Jurkat, Clone E6-1 (cell line): ENCODE data around the gene NKAIN4.

ENCODE experiments used
- DNase-seq: peaks from one replicate; pipeline ENCODE4 v3.0.0-alpha.2; 2011; ENCODE audit warnings: low read depth, low spot score
- H3K4me3 ChIP-seq: 2 replicates; pipeline ENCODE4 v1.5.1; 2011; ENCODE audit warnings: mild to moderate bottlenecking, low read length, control low read depth, moderate library complexity

NKAIN4 gene

DNA sequence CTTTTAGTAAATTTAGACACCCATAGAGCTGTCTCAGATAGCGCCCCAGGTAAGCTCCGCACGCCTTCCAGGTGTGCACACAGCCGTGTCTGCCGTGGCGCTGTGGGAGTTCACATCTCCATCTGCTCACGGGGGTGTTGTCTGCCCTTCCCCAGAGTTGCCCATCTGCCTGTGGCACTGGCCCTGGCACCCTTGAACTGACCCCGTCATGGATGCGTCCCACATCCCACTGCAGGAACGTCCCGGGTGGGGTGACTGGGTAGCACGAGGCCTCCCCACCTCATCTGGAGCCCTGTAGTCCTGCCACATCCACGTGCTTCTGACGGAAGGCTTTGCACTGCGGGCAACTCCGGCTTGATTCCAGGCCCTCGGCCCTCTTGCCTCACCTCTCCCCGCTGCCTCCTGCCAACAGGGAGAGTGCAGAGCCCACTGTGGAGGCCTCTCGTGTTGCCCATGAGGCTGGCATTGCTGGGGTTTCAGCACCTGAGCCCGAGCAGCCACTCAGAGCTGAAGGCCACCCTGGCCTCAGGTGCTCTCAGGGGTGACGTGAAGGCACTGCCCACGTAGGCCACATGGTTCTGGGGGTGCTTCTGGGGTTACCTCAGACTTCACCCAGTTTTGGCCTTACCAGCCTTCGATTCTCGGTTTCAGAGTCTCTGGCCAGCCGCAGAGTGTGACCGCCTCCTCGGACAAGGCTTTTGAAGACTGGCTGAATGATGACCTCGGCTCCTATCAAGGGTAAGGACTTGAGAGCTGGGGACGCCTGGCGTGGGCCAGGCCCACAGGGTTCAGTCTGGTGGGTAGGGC is 23.4 kb upstream of the NKAIN4 start:
- DNase-seq = no peak
- no peak overlapping the region for H3K4me3 ChIP-seq

DNA sequence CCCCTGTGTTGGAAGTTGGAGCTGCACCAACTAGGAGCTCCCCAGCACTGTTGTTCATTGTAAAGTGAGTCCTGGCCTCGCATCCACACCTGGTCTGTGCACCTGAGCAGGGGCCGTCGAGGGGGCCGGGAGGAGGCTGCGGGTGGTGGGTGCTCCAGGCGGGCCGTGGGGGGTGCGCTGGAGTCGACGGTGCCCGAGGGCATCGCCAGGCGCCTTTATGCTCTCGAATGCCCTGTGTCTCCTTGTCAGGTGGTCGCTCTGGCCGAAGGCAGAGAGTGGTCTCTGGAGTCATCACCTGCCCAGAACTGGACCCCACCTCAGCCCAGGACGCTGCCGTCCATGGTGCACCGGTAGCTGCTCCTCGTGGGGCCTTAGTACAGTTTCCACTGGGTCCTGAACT is 22.7 kb upstream of the NKAIN4 start:
- DNase-seq = no peak
- no peak overlapping the region for H3K4me3 ChIP-seq

DNA sequence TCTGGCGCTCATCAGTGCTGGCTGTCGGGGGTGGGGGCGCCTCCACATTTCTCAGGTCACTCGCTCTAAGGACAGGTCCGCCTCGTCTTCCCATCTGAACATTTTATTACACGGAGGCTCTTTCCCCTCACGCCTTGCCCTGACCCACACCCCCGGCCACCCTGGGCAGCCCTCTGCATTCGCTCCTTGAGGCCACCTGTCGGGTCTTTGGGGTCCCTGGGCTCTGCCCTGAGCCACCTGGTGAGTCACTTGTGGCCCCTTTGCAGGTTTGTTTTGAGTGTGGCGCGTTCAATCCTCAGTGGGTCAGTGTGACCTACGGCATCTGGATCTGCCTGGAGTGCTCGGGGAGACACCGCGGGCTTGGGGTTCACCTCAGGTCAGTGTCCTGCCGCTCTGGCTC is 21.6 kb upstream of the NKAIN4 start:
- H3K4me3 ChIP-seq = no peak overlapping the region
- DNase-seq = no peak

DNA sequence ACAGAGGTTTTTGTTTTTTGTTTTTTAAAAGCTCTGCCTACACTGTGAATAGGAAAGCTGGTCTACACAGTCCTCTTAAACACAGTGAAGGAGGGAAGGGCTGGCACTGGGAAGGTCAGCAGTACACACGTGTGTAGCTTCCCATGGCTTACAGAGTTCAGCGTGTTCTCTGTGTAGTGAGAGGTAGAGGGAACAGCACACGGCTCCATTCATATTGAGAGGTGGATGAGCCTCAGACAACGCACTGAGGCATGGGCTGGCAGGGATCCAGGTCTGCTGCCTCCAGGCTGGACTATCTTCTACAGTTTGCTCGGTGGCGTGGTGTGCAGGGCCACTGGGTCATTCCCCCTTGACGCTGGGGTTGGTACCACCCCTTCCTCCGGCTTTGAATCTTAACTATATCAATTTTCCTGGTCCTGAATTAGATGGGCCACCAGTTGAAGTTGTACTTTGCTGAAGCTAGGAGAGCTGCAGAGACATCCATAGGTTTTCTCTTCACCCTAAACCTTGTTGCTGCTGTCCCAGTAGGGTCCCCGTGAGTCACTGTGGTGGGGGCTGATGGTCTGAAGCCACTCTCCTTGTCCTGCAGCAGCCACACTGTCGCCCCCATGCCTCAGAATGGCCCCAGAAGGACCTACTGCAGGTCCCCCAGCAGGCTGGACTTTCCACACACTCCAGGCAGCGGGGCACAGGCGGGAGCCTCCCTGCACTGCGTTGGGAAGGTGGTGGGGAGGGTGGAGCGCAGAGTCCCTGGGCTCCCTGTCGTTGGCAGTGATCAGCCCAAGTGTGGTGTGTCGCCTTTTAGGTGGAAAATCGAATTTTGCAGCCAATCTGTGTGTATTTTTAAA is 20.3 kb upstream of the NKAIN4 start:
- no peak overlapping the region for H3K4me3 ChIP-seq
- DNase-seq = no peak

DNA sequence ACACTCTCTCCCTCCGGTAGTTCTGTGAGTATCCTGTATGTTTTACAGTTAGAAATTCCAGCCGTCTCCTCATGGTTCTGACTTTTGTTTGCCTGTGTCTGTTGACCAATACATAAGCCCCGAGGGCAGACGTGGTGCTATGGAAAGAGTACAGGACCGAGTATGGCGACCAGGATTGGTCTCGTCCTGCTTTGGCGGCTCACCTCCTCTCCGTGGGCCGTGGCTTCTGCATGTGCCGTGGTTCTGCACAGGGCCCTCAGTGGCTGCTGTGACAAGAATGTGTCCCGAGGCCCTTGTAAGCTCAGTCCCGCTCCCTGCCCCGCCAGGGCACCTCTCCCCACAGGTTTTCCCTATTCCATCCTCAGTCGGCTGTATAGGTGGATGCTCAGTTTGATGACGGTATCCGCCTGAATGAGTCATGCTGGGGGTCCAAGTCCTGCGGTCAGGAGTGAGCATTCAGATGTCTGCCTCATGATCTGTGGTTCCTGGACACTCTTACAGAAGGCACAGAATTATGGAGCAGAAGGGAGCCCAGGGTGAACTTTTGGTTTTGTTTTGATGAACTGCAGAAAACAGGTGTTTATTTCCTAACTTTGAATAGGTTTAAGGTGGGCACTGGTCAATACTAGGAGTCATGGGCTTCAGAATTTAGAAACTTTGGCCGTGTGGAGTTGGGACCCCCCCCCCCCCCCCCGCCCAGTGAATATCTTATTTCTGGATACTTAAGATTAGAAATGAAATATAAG is 19.5 kb upstream of the NKAIN4 start:
- H3K4me3 ChIP-seq = peak overlapping the region; percentile 89
- DNase-seq = no peak

DNA sequence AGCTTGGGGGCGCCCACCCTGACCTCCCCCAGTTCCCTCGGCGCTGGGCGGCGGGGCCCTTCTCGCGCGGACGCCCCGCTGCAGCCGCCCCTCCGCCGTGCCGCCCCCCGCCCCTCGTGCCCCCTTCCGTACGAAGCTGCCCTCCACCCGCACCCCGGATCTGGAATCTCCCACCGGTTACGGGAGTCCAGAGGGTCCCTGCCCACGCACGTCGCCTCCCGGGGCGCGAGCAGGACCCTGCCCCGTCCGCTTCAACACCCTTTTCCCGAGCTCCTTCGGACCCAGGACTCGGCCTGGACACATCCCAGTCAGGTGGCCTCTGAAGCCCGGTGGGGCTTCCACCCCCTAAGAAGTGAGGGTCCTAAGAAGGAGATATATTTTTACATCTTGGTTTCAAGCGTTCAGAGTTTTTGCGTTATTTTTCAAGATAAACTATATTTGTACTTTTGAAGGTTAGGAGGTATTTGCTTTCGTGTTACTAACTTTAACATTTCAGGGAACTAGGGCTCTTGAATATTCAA is 18.9 kb upstream of the NKAIN4 start:
- no peak for DNase-seq
- H3K4me3 ChIP-seq = peak overlapping the region; percentile 89

DNA sequence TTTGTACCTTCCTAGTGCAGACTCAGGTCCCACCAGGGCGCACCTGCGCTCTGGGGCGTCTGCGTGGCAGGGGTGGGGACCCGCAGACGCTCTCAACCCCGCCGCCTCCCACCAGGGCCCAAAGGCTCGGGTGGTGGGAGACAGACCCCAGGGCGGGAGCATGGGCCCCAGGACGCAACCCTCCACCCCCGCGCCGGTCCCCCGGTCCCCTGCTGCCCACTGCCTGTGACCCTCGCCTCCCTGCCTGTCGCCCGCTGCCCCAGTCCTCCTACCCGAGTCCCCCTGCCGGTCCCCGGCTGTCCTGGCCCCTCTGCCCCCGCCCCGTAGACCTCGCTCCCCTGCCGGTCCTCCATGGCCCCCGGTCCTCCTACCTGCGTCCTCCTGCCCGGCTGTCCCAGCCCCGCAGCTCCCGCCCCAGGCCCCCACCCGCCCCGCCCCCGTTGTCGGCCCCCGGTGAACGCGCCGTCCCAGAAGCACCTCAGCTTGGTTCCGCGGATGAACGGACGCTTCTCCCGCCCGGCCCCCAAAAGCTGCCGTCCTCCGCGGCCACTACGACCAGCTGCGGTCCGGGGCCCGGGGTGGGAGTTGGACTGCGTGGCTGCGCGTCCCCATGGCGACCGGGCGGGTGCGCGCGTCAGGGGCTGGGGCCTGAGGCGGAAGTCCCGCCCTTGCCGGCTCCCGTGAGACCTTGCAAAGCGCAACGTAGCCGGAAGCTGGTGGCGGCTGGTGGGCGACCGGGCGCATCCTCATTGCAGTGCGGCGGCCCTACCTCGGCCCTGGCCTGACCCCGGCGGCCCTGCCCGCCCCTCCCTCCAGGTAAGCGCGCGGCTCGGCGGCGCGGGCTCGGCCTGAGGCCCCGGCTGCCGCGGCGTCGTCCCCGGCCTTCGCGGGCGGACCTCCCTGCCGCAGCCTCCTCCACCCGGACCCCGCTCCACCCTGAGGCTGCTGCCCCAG is 18.1 kb upstream of the NKAIN4 start, which contains the start of gene ARFGAP1:
TSS of gene ARFGAP1 (plus strand) at position 709 of the 954 bp plus-strand sequence. CDS start 2,768 bp downstream, outside the sequence.
- DNase-seq = peak; percentile 71
- H3K4me3 ChIP-seq = peak within 1 kb of the TSS; percentile 89

DNA sequence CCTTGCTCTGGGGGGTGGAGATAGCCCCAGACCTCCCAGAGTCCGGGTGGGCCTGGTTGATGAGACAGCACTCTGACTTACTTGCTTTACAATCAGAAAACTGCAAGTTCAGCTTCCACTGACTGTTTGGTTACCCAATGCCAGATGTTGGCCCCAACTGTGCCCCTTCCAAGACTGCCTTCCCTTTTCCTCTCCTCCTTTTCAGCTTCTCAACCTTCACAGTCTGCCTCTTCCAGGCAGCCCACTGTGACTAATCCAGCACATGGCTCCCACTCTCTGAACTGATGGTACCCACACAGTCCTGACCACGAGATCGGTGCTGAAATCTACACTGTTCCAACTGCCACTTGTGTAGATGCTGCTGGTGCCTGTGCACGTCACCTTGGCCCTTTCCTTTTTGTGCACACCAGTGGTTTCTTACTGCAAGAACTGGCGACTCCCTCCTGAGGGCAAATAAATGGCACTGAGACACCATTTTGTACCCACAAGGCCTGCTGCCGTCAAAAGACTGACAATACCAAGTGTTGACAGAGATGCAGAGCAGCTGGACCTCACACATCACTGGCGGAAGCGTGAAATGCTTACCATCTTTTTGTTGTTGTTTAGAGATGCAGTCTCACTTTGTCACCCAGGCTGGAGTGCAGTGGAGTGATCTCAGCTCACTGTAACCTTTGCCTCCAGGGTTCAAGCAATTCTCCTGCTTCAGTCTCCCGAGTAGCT is 16.5 kb upstream of the NKAIN4 start:
- no peak for DNase-seq
- H3K4me3 ChIP-seq = no peak overlapping the region

DNA sequence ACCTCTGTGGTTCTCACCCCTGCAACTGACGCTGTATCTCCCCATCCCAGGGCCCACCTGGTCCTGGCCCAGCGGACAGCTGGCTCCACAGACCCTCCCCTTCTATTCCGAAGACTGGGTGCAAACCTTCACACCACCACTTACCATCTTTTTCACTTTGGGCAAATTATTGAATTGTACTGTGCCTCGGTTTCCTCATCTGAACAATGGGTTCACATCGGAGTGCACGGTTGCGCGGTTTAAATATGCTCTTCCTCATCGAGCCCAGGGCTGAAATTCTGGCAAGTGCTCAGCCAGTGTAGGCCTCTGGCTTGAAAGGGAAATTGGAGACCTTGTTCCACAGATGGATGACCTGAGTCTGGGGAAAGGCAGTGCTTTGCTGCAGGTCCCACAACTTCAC is 15.5 kb upstream of the NKAIN4 start:
- H3K4me3 ChIP-seq = no peak overlapping the region
- DNase-seq = no peak

DNA sequence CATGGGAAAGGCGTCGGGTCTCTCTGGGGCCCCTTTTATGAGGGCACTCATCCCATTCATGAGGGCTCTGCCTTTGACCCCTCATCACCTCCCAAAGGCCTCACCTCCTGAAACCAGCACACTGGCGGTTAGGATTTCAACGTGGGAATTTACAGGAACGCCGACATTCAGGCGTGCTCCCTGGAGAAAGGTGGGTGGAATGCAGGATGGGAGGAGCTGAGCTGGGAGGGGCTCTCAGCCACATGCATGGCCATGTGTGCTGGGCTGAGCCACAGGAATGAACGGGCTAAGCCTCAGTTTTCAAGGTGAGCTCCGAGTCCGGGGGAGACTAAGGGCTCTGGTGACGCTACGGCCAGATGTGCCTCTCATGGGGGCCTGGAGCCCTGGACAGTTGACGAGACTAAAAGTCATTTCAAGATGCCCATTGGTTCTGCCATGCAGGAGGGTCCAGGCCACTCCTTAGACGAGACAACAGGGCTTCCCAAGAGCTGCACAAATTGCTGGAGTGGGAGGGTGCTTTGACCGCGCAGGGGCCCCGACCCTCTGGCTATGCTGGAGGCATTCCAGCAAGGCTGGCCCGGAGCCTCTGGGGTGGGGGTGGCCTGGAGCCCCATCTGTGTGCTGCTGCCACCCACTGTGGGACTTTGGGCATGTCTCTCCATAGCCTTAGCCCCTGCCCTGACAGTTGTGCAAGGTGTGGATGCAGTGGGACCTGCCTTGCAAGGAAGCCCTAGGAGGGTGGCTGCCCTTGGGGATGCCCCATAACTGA is 14.6 kb upstream of the NKAIN4 start:
- no peak for DNase-seq
- H3K4me3 ChIP-seq = no peak overlapping the region

DNA sequence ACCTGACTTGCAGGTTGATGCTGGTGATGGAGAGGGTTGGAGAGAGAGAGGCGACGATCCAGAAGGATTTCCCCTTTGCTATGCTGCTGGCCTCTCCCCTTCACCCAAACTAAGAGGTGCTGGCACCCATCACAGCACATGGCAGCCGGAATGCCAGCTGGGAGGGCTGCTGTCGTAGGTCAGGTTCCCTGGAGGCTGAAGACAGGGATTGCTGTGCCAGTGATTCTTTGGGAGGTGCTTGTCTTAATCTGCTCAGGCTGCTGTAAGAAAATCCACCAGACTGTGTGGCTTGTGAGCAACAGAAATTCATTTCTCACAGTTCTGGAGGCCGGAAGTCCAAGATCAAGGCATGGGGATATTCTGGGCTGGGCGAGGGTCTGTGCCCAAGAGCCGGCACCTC is 14.0 kb upstream of the NKAIN4 start:
- DNase-seq = no peak
- H3K4me3 ChIP-seq = no peak overlapping the region

DNA sequence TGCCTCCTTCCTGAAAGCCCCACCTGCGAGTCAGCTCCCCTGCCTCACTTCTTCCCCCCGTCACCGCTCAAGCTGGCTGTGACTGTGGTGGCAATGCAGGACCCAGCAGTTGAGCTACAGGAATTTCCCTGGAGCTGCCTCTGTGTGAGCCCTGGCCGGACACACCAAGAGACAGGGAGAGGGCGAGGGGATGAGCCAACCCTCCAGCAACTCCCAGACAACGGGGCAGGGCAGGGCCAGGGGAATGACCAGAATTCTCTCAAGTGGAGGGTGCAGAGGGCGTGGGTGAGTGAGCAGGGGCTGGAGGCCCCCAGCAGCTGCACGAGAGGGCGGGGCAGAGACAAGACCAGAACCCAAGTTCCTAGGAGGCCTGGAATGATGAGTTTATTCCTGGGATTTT is 13.4 kb upstream of the NKAIN4 start:
- no peak for DNase-seq
- H3K4me3 ChIP-seq = no peak overlapping the region

DNA sequence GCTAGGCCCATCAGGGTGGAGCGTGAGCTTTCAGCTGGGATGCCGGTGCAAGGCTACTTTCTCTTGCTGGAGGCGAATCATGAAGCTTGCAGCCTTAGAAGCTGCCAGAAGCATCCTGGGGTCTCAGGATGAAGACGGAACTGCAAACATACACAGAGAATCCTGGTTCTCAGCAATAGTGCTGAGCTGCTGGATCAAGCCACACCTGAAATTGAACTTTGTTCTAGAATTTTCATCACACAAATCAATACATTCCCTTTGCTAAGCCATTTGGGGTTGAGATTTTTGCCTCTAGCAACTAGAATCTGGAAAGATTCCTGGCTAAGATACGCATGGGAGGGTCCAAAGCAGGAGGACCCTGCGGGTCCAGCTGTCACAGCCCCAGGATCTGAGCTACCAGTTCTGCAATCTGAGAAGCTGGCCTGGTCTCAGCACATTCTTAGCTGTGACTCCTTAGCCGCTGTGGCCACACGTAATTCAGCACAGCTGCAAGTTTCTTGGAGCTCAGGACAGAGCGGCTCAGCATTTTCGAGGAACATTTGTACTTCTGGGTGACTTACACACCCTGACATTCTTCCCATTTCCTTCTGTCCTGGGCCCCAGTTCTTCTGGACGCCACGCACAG is 11.7 kb upstream of the NKAIN4 start:
- H3K4me3 ChIP-seq = no peak overlapping the region
- no peak for DNase-seq

DNA sequence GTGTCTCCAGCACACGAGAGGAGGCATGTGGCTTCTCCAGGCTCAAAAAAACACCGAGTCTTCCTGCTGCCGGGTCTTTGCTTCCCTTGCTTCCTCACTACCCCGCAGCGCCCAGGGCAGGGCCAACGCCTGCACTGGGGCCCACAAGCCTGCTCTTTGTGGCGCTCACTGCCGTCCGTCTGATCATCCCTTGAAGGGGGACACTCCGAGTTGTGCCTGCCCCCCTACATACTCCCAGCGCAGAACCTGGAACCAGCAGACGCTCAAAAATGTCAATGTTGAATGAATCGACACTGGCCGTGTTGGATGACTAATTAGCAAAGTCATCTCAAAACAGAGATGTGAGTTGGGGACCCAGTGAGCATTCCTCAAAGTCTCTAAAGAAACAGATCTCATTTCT is 10.3 kb upstream of the NKAIN4 start:
- no peak for DNase-seq
- H3K4me3 ChIP-seq = no peak overlapping the region

DNA sequence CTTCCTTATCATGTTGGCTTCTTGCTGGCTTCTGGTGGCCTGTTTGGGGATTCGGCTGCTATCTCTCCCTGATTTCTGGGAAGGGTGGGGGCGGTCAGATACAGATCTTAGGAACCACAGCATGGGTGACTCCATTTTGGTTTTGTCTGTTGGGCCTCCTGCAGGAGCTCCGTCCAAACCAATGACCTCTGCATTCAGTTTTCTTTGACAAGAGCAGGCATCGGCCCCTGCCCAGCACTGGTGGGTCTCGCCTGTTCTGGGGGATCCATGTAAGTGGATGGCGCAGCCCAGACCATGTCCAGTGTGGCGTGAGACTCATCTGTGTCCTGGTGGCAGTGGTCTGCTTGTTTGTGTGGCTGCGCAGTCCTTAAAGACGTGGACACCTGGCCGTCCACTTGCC is 9.7 kb upstream of the NKAIN4 start:
- no peak overlapping the region for H3K4me3 ChIP-seq
- no peak for DNase-seq

DNA sequence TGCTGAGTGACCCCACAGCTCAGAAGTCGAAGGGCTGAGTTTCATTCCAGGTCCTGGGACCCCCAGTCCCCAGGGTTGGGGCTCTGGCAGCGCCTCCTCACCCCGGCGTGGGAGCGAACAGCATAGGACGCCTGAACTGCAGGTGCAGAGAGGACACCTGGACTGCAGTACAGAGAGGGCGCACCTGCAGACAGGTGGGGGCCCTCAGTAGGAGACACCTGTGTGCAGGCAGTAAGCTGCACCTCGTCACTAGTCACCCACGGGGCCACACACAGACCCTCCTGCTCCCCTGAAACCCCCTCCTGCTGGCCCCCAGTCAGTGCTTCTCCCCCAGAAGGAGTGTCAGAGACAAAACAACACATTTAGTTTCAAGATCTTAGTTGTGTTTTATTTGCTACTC is 8.6 kb upstream of the NKAIN4 start:
- DNase-seq = no peak
- H3K4me3 ChIP-seq = no peak overlapping the region
